HEK293 (cell line): ENCODE measurements around the gene DCUN1D5.

Source experiments
- CTCF ChIA-PET: fragments of 350-600 bp; formaldehyde crosslinking; extraction: SDS; loops from one replicate; lab custom pipeline; 2021; ENCODE audit warnings: antibody characterized with exemption; lab: Yijun Ruan, JAX
- POLR2A ChIA-PET: fragments of 300-600 bp; formaldehyde crosslinking; extraction: SDS; loops from one replicate; lab custom pipeline; 2020; ENCODE audit warnings: antibody characterized with exemption, inconsistent platforms; lab: Yijun Ruan, JAX
- H3K27ac ChIP-seq: fragments of 200-500 bp; sonication (Bioruptor generic); 2 replicates; pipeline ENCODE4 v1.5.1; 2014; ENCODE audit warnings: low read depth, low read length, control low read depth, inconsistent platforms; ENCODE audit errors: extremely low read depth
- H3K36me3 ChIP-seq, 2 experiments: fragments of 200-500 bp in 1 of 2; sonication (Bioruptor generic) in 1 of 2; 1 replicate in 1 of 2; 2 replicates in 1 of 2; pipeline ENCODE4 v1.5.1; 2014 to 2017; ENCODE audit warnings: inconsistent platforms in 2 of 2, low read length in 2 of 2; ENCODE audit not compliant: control insufficient read depth in 2 of 2, insufficient read depth in 1 of 2
- H3K4me1 ChIP-seq: fragments of 200-500 bp; sonication (Bioruptor generic); 2 replicates; pipeline ENCODE4 v1.5.1; 2014; ENCODE audit warnings: mild to moderate bottlenecking, low read length, inconsistent platforms; ENCODE audit not compliant: control insufficient read depth, insufficient read depth
- H3K4me3 ChIP-seq: 2 replicates; pipeline ENCODE4 v1.5.1; 2011; ENCODE audit warnings: low read depth, mild to moderate bottlenecking, control low read depth, low read length, moderate library complexity
- H3K9me3 ChIP-seq: fragments of 200-500 bp; sonication (Bioruptor generic); 2 replicates; pipeline ENCODE4 v1.5.1; 2014; ENCODE audit warnings: low read depth, low read length, inconsistent platforms; ENCODE audit not compliant: control insufficient read depth, insufficient read depth
- GLI2 ChIP-seq: fragments of 450-650 bp; formaldehyde crosslinking; IDR thresholded peaks from 2 replicates; pipeline ENCODE4; 2017; ENCODE audit warnings: missing biosample characterization, missing genetic modification characterization, low read depth, borderline replicate concordance
- RBAK ChIP-seq: fragments of 450-650 bp; formaldehyde crosslinking; IDR thresholded peaks from 2 replicates; pipeline ENCODE4 v1.5.1; 2016; ENCODE audit warnings: missing biosample characterization, missing genetic modification characterization
- SETDB1 ChIP-seq: IDR thresholded peaks from one replicate; pipeline ENCODE4 v1.6.1; 2017; ENCODE audit warnings: mild to moderate bottlenecking, low read length, moderate library complexity, mixed read lengths; ENCODE audit not compliant: insufficient read length
- ZBTB1 ChIP-seq: fragments of 450-650 bp; formaldehyde crosslinking; IDR thresholded peaks from 2 replicates; pipeline ENCODE4 v1.5.1; 2016; ENCODE audit warnings: missing biosample characterization, missing genetic modification characterization
- ZBTB10 ChIP-seq: fragments of 450-650 bp; formaldehyde crosslinking; IDR thresholded peaks from 2 replicates; pipeline ENCODE4 v1.5.1; 2016; ENCODE audit warnings: missing biosample characterization, missing genetic modification characterization
- ZNF138 ChIP-seq: fragments of 450-650 bp; formaldehyde crosslinking; IDR thresholded peaks from 2 replicates; pipeline ENCODE4 v1.5.1; 2016; ENCODE audit warnings: missing biosample characterization, missing genetic modification characterization, borderline replicate concordance
- ZNF155 ChIP-seq: fragments of 450-650 bp; formaldehyde crosslinking; IDR thresholded peaks from 2 replicates; pipeline ENCODE4 v1.5.1; 2016; ENCODE audit warnings: missing biosample characterization, missing genetic modification characterization
- ZNF174 ChIP-seq: fragments of 450-650 bp; formaldehyde crosslinking; IDR thresholded peaks from 2 replicates; pipeline ENCODE4 v1.5.0; 2017; ENCODE audit warnings: missing biosample characterization, mild to moderate bottlenecking, missing genetic modification characterization
- ZNF391 ChIP-seq: fragments of 450-650 bp; formaldehyde crosslinking; IDR thresholded peaks from 2 replicates; pipeline ENCODE4 v1.5.1; 2016; ENCODE audit warnings: low read depth, missing biosample characterization, missing genetic modification characterization, borderline replicate concordance
- ZNF501 ChIP-seq: fragments of 450-650 bp; formaldehyde crosslinking; IDR thresholded peaks from 2 replicates; pipeline ENCODE4 v1.5.1; 2016; ENCODE audit warnings: missing biosample characterization, missing genetic modification characterization
- ZNF558 ChIP-seq: fragments of 450-650 bp; formaldehyde crosslinking; IDR thresholded peaks from 2 replicates; pipeline ENCODE4 v1.5.1; 2016; ENCODE audit warnings: missing biosample characterization, missing genetic modification characterization
- ZNF623 ChIP-seq: fragments of 450-650 bp; formaldehyde crosslinking; IDR thresholded peaks from 2 replicates; pipeline ENCODE4 v1.5.1; 2016; ENCODE audit warnings: missing biosample characterization, missing genetic modification characterization
- ZNF626 ChIP-seq: fragments of 450-650 bp; sonication (Bioruptor Pico); formaldehyde crosslinking; IDR thresholded peaks from 2 replicates; pipeline ENCODE4 v1.5.1; 2018; ENCODE audit warnings: missing biosample characterization, missing genetic modification characterization, inconsistent platforms
- ZNF747 ChIP-seq: fragments of 450-650 bp; formaldehyde crosslinking; IDR thresholded peaks from 2 replicates; pipeline ENCODE4 v1.5.1; 2016; ENCODE audit warnings: missing biosample characterization, missing genetic modification characterization
- ZNF76 ChIP-seq: fragments of 450-650 bp; formaldehyde crosslinking; IDR thresholded peaks from 2 replicates; pipeline ENCODE4; 2016; ENCODE audit warnings: low read depth, missing biosample characterization, missing genetic modification characterization, borderline replicate concordance
- TF ChIP-seq, protein P1 (sequence below): fragments of 450-650 bp; formaldehyde crosslinking; IDR thresholded peaks from 2 replicates; pipeline ENCODE4 v1.5.1; 2016; ENCODE audit warnings: missing biosample characterization, missing genetic modification characterization
- TF ChIP-seq, protein P2 (sequence below): fragments of 450-650 bp; formaldehyde crosslinking; conservative IDR thresholded peaks from 2 replicates; pipeline ENCODE4 v1.5.1; 2016; ENCODE audit warnings: low read depth, missing biosample characterization, missing genetic modification characterization
- TF ChIP-seq, protein P3 (sequence below): fragments of 450-650 bp; formaldehyde crosslinking; IDR thresholded peaks from 2 replicates; pipeline ENCODE4 v1.5.1; 2016; ENCODE audit warnings: missing biosample characterization, missing genetic modification characterization

Gene DCUN1D5

DNA sequence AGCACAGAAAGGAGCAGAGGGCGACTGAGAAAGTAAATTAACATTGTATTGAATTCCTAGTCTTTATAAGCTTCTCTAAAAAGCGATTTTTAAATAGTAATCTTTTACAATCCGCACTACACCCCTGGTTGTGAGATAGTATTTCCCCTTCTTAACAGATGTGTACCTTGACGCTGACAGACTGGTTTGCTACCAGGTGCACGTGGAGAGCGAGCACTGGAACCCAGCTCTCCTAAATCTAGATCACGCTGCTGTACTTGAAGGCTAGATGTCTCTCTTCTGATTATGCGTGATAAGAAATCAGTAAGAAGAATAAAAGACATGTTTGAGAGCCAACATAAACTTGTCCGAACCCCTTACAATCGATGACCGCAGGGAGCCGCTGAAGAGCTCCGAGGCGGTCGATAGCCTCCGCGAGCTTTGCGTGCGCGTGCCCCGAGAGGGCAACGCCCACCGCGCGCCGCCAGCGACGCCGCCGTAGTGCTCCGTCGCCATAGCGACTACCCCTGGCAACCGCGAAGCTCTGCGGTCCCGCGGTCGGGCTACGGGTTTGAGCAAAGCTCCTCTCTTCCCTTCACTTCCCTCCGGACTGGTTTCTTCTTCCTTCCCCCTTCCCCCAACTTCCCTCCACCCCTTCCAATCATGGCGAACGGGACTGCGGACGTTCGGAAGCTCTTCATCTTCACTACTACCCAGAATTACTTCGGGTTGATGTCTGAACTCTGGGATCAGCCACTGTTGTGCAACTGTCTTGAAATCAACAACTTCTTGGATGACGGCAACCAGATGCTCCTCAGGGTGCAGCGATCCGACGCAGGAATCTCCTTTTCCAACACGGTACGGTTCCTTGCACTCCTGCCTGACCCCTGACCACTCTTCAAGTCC, 17.2 kb upstream of the DCUN1D5 start, which contains the start of gene DYNC2H1 (continued):
- TF ChIP-seq, protein P1, sequence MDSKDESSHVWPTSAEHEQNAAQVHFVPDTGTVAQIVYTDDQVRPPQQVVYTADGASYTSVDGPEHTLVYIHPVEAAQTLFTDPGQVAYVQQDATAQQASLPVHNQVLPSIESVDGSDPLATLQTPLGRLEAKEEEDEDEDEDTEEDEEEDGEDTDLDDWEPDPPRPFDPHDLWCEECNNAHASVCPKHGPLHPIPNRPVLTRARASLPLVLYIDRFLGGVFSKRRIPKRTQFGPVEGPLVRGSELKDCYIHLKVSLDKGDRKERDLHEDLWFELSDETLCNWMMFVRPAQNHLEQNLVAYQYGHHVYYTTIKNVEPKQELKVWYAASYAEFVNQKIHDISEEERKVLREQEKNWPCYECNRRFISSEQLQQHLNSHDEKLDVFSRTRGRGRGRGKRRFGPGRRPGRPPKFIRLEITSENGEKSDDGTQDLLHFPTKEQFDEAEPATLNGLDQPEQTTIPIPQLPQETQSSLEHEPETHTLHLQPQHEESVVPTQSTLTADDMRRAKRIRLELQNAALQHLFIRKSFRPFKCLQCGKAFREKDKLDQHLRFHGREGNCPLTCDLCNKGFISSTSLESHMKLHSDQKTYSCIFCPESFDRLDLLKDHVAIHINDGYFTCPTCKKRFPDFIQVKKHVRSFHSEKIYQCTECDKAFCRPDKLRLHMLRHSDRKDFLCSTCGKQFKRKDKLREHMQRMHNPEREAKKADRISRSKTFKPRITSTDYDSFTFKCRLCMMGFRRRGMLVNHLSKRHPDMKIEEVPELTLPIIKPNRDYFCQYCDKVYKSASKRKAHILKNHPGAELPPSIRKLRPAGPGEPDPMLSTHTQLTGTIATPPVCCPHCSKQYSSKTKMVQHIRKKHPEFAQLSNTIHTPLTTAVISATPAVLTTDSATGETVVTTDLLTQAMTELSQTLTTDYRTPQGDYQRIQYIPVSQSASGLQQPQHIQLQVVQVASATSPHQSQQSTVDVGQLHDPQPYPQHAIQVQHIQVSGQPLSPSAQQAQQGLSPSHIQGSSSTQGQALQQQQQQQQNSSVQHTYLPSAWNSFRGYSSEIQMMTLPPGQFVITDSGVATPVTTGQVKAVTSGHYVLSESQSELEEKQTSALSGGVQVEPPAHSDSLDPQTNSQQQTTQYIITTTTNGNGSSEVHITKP (tag by site-specific recombination): peak; percentile 73
- TF ChIP-seq ZBTB1 (tag by site-specific recombination) (no peak), ZNF626 (tag by site-specific recombination) (no peak), ZNF76 (tag by site-specific recombination) (peak; percentile 81), SETDB1 (peak; percentile 26), ZNF501 (tag by site-specific recombination) (0 out of 2 replicates have a peak, but pooled peaks have one; percentile 25)
- TF ChIP-seq, protein P2, sequence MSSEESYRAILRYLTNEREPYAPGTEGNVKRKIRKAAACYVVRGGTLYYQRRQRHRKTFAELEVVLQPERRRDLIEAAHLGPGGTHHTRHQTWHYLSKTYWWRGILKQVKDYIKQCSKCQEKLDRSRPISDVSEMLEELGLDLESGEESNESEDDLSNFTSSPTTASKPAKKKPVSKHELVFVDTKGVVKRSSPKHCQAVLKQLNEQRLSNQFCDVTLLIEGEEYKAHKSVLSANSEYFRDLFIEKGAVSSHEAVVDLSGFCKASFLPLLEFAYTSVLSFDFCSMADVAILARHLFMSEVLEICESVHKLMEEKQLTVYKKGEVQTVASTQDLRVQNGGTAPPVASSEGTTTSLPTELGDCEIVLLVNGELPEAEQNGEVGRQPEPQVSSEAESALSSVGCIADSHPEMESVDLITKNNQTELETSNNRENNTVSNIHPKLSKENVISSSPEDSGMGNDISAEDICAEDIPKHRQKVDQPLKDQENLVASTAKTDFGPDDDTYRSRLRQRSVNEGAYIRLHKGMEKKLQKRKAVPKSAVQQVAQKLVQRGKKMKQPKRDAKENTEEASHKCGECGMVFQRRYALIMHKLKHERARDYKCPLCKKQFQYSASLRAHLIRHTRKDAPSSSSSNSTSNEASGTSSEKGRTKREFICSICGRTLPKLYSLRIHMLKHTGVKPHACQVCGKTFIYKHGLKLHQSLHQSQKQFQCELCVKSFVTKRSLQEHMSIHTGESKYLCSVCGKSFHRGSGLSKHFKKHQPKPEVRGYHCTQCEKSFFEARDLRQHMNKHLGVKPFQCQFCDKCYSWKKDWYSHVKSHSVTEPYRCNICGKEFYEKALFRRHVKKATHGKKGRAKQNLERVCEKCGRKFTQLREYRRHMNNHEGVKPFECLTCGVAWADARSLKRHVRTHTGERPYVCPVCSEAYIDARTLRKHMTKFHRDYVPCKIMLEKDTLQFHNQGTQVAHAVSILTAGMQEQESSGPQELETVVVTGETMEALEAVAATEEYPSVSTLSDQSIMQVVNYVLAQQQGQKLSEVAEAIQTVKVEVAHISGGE (tag by site-specific recombination): peak; percentile 83

DNA sequence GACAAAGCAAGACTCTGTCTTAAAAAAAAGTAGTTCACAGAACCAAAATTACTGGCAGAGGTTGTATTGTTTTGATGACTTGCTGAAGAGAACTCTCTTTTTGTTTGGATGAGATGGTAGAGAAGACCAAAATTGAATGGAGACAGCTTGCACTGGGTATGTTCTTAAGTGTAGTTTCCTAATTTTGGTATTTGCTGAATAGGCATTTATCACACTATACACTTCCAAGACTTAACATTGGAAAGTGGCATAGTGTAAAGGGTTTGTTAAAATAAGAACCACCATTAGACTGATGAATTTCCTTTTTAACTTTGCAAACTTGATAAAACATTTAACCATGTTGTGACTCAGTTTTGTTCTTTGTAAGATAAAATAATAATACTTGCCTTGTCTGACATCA, 5.3 kb upstream of the DCUN1D5 start:
- peaks cover 3% of the 10 kb centered on the region; the same call in 1 of the 2 replicates for H3K4me1 ChIP-seq
- ChIA-PET POLR2A (no interaction called here), CTCF (interaction anchor here (1.0 kb wide), 1 partner anchor 61 kb away, joined by 3 read pairs; no protein-coding TSS in a partner anchor)
- TF ChIP-seq ZNF138 (tag by site-specific recombination) (no peak), ZNF558 (no peak), ZNF747 (tag by site-specific recombination) (no peak), GLI2 (tag by site-specific recombination) (no peak), ZNF391 (no peak), ZNF155 (tag by site-specific recombination) (no peak), RBAK (tag by site-specific recombination) (no peak), ZNF623 (no peak), ZNF174 (tag by site-specific recombination) (no peak), ZBTB10 (tag by site-specific recombination) (no peak)
- TF ChIP-seq, protein P3, sequence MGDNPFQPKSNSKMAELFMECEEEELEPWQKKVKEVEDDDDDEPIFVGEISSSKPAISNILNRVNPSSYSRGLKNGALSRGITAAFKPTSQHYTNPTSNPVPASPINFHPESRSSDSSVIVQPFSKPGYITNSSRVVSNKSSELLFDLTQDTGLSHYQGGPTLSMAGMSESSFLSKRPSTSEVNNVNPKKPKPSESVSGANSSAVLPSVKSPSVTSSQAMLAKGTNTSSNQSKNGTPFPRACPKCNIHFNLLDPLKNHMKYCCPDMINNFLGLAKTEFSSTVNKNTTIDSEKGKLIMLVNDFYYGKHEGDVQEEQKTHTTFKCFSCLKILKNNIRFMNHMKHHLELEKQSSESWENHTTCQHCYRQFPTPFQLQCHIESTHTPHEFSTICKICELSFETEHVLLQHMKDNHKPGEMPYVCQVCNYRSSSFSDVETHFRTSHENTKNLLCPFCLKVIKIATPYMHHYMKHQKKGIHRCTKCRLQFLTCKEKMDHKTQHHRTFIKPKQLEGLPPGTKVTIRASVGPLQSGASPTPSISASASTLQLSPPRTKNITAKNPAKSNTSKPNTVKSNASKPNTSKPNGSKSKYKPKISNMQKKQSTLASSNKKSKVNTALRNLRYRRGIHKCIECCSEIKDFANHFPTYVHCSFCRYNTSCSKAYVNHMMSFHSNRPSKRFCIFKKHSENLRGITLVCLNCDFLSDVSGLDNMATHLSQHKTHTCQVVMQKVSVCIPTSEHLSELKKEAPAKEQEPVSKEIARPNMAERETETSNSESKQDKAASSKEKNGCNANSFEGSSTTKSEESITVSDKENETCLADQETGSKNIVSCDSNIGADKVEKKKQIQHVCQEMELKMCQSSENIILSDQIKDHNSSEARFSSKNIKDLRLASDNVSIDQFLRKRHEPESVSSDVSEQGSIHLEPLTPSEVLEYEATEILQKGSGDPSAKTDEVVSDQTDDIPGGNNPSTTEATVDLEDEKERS: no peak
- TF ChIP-seq, protein P2 (tag by site-specific recombination): no peak
- H3K27ac ChIP-seq: no peak overlapping the region
- H3K36me3 ChIP-seq: no peaks in the 10 kb centered on the region
- no peaks in the 10 kb centered on the region for H3K9me3 ChIP-seq
- H3K4me3 ChIP-seq: no peak overlapping the region
